ENCODE data around the gene MEAK7.

GRCh38 chr16:84455031-84455430, 49.4 kb downstream of the MEAK7 start:
- TF ChIP-seq BHLHE40 (IDR thresholded peaks at IDR 0.05; ENCODE audit: low read depth, low read length) (no peak), SMC3 (IDR thresholded peaks at IDR 0.05; ENCODE audit: low read depth, low read length) (no peak)
